ENCODE data around the gene DPF3.

DNA sequence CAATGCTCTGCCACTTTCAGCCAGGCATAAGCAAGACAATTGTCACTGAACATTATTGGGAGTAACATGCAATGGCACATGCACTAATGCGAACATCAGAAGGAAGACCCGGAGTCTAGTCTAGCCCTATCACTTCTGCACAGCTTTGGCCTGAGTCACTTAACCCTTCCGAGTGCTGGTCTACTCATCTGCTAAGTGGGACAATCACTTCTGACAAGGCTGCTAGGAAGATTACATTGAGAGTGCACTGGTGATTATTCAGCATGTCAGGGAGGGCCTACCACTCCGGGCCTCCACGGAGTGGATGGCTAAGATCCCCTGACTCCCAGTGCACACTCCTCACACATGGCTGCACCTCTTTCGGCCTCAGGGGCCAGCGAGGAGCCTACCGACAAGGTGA is 240.9 kb downstream of the DPF3 start:
- TF ChIP-seq, protein P1, sequence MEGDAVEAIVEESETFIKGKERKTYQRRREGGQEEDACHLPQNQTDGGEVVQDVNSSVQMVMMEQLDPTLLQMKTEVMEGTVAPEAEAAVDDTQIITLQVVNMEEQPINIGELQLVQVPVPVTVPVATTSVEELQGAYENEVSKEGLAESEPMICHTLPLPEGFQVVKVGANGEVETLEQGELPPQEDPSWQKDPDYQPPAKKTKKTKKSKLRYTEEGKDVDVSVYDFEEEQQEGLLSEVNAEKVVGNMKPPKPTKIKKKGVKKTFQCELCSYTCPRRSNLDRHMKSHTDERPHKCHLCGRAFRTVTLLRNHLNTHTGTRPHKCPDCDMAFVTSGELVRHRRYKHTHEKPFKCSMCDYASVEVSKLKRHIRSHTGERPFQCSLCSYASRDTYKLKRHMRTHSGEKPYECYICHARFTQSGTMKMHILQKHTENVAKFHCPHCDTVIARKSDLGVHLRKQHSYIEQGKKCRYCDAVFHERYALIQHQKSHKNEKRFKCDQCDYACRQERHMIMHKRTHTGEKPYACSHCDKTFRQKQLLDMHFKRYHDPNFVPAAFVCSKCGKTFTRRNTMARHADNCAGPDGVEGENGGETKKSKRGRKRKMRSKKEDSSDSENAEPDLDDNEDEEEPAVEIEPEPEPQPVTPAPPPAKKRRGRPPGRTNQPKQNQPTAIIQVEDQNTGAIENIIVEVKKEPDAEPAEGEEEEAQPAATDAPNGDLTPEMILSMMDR (IDR thresholded peaks at IDR 0.05): no peak
- no peak for TF ChIP-seq POLR2A (IDR thresholded peaks at IDR 0.05)

Measured in adrenal gland (tissue), 5 donors.